ENCODE data around the gene UBE2J2. TPM values are rescaled to one million over a fixed set of nuclear protein-coding genes. Genes with fewer than 3 reads are reported as not detected.

Gene UBE2J2
- total RNA-seq, 2 donors from 2014 or later = 27.5 to 33.5 TPM

- Histone ChIP-seq H3K27me3 (peaks cover 0 to 8% of the 10 kb centered on the region in 2 donors), H3K4me3 (no peak overlapping the region), H3K36me3 (no peaks in the 10 kb centered on the region), H3K4me1 (peaks cover 0 to 9% of the 10 kb centered on the region in 2 donors), H3K9me3 (no peaks in the 10 kb centered on the region), H3K27ac (no peak overlapping the region)
- TF ChIP-seq, protein P1, sequence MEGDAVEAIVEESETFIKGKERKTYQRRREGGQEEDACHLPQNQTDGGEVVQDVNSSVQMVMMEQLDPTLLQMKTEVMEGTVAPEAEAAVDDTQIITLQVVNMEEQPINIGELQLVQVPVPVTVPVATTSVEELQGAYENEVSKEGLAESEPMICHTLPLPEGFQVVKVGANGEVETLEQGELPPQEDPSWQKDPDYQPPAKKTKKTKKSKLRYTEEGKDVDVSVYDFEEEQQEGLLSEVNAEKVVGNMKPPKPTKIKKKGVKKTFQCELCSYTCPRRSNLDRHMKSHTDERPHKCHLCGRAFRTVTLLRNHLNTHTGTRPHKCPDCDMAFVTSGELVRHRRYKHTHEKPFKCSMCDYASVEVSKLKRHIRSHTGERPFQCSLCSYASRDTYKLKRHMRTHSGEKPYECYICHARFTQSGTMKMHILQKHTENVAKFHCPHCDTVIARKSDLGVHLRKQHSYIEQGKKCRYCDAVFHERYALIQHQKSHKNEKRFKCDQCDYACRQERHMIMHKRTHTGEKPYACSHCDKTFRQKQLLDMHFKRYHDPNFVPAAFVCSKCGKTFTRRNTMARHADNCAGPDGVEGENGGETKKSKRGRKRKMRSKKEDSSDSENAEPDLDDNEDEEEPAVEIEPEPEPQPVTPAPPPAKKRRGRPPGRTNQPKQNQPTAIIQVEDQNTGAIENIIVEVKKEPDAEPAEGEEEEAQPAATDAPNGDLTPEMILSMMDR (IDR thresholded peaks at IDR 0.05) = no peak
- no peak for DNase-seq (ENCODE audit: low spot score)
Measured at GRCh38 chr1:1285102-1285571, 11.5 kb upstream of the UBE2J2 start.

DNA sequence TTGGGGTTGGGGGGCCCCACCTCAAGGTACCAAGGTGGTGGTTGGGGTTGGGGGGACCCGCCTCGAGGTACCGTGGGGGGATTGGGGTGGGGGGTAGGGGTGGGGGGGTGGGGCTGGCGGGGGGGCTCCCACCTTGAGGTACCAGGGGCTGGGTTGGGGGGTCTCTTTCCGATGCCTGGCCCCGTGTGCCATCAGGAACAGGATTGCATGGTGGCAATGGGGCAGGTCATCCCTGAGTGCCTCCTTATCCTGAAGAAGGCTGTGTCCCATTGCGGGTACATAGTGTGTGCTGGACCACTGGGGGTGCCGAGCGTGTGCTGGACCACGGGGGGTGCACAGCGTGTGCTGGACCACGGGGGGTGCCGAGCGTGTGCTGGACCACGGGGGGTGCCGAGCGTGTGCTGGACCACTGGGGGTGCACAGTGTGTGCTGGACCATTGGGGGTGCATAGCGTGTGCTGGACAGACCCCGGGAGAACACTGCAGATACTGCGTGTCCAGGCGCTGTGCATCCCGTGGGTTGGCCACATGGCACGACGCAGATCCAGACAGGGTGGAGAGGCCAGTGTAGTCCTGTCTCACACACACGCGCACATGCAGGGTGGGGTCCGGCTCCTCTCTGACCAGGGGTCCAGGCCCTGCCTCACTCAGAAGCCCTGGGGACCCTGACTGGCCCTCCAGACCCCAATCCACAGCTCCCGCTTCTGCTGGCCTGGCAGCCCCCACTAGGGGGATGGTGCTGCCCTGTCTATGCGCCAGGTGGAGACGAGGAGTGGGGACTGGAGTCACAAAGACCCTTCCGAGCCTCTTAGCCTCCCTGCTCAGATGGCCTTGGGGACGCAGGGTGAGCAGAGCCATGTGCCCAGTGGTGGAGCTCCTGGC, 10.8 kb upstream of the UBE2J2 start:
- no peak overlapping the region for H3K27ac ChIP-seq
- DNase-seq (ENCODE audit: low spot score) = no peak
- peaks cover 0 to 9% of the 10 kb centered on the region in 2 donors for H3K4me1 ChIP-seq
- no peaks in the 10 kb centered on the region for H3K36me3 ChIP-seq
- H3K9me3 ChIP-seq = no peaks in the 10 kb centered on the region
- H3K4me3 ChIP-seq = no peak overlapping the region
- H3K27me3 ChIP-seq = peaks cover 0 to 8% of the 10 kb centered on the region in 2 donors
- TF ChIP-seq, protein P1 (IDR thresholded peaks at IDR 0.05) = no peak

DNA sequence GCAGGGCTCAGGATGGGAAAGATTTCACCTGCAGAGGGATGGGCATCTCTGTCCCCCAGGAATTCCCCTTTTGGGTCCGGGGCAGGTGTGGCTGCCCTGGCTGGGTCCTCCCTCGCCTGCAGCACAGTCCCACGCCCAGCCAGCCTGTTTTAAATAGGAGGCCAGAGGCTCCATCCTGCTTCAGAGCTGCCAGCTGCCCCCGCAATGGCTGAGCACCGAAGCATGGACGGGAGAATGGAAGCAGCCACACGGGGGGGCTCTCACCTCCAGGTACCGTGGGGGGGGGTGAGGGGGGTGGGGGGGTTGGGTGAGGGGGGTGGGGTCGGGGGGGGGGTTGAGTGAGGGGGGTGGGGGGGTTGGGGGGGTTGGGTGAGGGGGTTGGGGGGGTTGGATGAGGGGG, 10.2 kb upstream of the UBE2J2 start:
- Histone ChIP-seq H3K4me1 (peaks cover 0 to 9% of the 10 kb centered on the region in 2 donors), H3K4me3 (no peak overlapping the region), H3K36me3 (no peaks in the 10 kb centered on the region), H3K27me3 (peaks cover 0 to 8% of the 10 kb centered on the region in 2 donors), H3K27ac (no peak overlapping the region), H3K9me3 (no peaks in the 10 kb centered on the region)
- DNase-seq (ENCODE audit: low spot score) = no peak
- TF ChIP-seq, protein P1 (IDR thresholded peaks at IDR 0.05) = no peak

GRCh38 chr1:1282998-1283397, 9.3 kb upstream of the UBE2J2 start:
- Histone ChIP-seq H3K4me1 (peaks cover 0 to 9% of the 10 kb centered on the region in 2 donors), H3K4me3 (no peak overlapping the region), H3K9me3 (no peaks in the 10 kb centered on the region), H3K36me3 (no peaks in the 10 kb centered on the region), H3K27ac (no peak overlapping the region), H3K27me3 (peaks cover 0 to 8% of the 10 kb centered on the region in 2 donors)
- TF ChIP-seq, protein P1 (IDR thresholded peaks at IDR 0.05) = no peak
- no peak for DNase-seq (ENCODE audit: low spot score)

- Histone ChIP-seq H3K36me3 (no peaks in the 10 kb centered on the region), H3K27ac (no peak overlapping the region), H3K9me3 (no peaks in the 10 kb centered on the region), H3K27me3 (peaks cover 0 to 8% of the 10 kb centered on the region in 2 donors), H3K4me1 (peaks cover 0 to 9% of the 10 kb centered on the region in 2 donors), H3K4me3 (no peak overlapping the region)
- TF ChIP-seq, protein P1 (IDR thresholded peaks at IDR 0.05) = no peak
- DNase-seq (ENCODE audit: low spot score) = no peak
Measured at GRCh38 chr1:1281533-1282321, 8.1 kb upstream of the UBE2J2 start.

All from right atrium auricular region (tissue), 2 donors.